Parathyroid adenoma (tissue), 2 donors: ENCODE results near the gene MXI1.

ENCODE experiments used
- H2AFZ ChIP-seq: fragments of 300-600 bp; sonication (generic); one replicate; pipeline ENCODE4 v1.7.0; 2017; ENCODE audit warnings: antibody characterized with exemption, mild to moderate bottlenecking
- H3K27ac ChIP-seq: fragments of 300-600 bp; sonication (generic); one replicate; pipeline ENCODE4 v1.7.0; 2017
- H3K27me3 ChIP-seq: fragments of 300-600 bp; sonication (generic); one replicate; pipeline ENCODE4 v1.7.0; 2017; ENCODE audit warnings: low read length; ENCODE audit not compliant: control insufficient read depth, insufficient read depth
- H3K36me3 ChIP-seq: fragments of 300-600 bp; sonication (generic); one replicate; pipeline ENCODE4 v1.7.0; 2017; ENCODE audit warnings: low read length; ENCODE audit not compliant: control insufficient read depth, insufficient read depth
- H3K4me1 ChIP-seq: fragments of 300-600 bp; sonication (generic); one replicate; pipeline ENCODE4 v1.7.0; 2017; ENCODE audit warnings: control low read depth
- H3K4me2 ChIP-seq: fragments of 300-600 bp; sonication (generic); one replicate; pipeline ENCODE4 v1.7.0; 2017; ENCODE audit warnings: low read length
- H3K4me3 ChIP-seq: fragments of 300-600 bp; sonication (generic); one replicate; pipeline ENCODE4 v1.7.0; 2017; ENCODE audit warnings: low read depth, low read length
- H3K79me2 ChIP-seq: fragments of 300-600 bp; sonication (generic); one replicate; pipeline ENCODE4 v1.7.0; 2017; ENCODE audit warnings: control low read depth
- H3K9ac ChIP-seq: fragments of 300-600 bp; sonication (generic); one replicate; pipeline ENCODE4 v1.7.0; 2017; ENCODE audit warnings: mild to moderate bottlenecking
- H3K9me3 ChIP-seq: fragments of 300-600 bp; sonication (generic); one replicate; pipeline ENCODE4 v1.7.0; 2017; ENCODE audit warnings: low read length; ENCODE audit not compliant: control insufficient read depth
- TF ChIP-seq, protein P1 (sequence below): fragments of 300-600 bp; sonication (generic); IDR thresholded peaks from one replicate; pipeline ENCODE4 v1.7.0; 2017; ENCODE audit warnings: antibody characterized with exemption, mild to moderate bottlenecking
- donor health status: primary hyperparathyroidism.

The MXI1 gene

DNA sequence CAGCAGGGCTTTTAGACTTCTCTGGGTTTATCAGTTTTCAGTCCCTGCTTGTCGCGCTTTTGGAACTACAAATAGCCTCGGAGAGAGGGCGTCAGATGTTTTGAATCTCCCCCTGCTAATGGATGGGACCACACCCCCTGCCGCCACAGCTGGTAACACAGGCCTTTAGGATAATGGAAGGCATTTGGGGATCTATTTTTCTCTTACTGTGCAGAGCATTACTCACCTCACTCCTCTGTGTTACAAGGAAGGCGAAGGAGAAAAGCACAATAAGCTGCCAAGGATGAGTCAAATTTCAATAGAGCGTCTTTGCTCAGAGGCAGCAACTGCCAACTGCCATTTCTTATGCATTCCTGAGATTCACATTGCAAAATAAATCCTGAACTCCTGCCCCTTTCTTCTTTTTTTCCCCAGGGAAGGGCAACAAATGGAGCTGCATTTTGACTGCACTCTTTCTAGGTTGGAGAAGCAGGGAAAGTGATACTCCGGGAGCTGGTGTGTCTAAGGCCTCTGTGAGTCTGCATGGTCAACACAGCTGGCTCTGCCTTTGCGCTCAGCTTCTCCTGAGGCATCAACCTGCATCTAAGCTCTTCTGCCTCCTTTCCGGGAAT is 128.8 kb downstream of the MXI1 start:
- Histone ChIP-seq H3K27me3 (no peaks in the 10 kb centered on the region), H3K36me3 (no peaks in the 10 kb centered on the region), H3K79me2 (no peaks in the 10 kb centered on the region), H3K27ac (peak overlapping the region; percentile 64), H3K4me2 (no peak overlapping the region), H3K4me1 (peaks cover 16% of the 10 kb centered on the region), H3K9me3 (no peaks in the 10 kb centered on the region), H3K4me3 (no peak overlapping the region), H3K9ac (no peak overlapping the region), H2AFZ (peak overlapping the region; percentile 80)
- TF ChIP-seq, protein P1, sequence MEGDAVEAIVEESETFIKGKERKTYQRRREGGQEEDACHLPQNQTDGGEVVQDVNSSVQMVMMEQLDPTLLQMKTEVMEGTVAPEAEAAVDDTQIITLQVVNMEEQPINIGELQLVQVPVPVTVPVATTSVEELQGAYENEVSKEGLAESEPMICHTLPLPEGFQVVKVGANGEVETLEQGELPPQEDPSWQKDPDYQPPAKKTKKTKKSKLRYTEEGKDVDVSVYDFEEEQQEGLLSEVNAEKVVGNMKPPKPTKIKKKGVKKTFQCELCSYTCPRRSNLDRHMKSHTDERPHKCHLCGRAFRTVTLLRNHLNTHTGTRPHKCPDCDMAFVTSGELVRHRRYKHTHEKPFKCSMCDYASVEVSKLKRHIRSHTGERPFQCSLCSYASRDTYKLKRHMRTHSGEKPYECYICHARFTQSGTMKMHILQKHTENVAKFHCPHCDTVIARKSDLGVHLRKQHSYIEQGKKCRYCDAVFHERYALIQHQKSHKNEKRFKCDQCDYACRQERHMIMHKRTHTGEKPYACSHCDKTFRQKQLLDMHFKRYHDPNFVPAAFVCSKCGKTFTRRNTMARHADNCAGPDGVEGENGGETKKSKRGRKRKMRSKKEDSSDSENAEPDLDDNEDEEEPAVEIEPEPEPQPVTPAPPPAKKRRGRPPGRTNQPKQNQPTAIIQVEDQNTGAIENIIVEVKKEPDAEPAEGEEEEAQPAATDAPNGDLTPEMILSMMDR: no peak
